G401.6 (cell line): ENCODE data around the gene MTIF3.
"Not testable (repeated sequence)": the region's sequence is repeated elsewhere in the genome, so short reads cannot be mapped to it uniquely, and the experiment has no call there.

Experiments used
- FAIRE-seq: peaks from 2 replicates; lab custom pipeline; 2012; peaks lifted over from hg19 to GRCh38; lab: Jason Lieb, UNC

MTIF3 gene

DNA sequence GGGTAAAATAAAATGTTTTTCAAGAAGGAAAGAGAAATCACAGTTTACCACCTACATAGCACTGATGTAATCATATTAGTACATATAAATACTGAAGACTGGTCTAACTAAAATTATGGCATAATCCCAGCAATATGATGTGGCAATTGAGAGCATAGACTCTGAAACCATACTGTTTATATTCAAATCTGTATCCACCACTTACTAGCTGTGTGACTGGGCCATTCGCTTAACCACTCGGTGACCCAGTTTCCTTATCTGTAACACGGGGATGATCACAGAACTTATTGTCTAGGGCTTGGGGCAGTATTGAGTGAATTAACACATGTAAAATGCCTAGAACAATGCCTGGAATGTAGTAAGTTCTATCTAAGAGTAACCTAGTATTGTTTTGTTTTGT lies 39.0 kb downstream of the MTIF3 start:
- no peak for FAIRE-seq

DNA sequence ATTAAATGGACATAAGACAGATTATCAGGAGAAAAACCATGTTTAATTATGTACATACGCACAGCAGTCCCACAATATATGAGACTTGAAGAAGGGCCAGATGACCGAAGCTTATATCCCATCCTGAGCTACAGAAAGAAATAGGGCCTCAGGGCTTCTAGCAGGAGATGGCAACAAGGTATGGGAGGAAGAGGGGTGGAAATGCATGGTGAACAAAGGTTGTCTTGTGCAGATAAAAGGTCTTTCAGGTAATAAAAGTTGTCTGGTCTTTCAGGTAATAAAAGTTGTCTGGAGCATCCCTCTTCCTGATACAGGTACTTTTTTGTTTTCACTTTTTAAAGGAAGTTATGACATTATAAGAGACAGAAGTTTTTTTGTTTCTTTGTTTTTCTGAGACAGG lies 41.4 kb downstream of the MTIF3 start:
- FAIRE-seq = no peak

DNA sequence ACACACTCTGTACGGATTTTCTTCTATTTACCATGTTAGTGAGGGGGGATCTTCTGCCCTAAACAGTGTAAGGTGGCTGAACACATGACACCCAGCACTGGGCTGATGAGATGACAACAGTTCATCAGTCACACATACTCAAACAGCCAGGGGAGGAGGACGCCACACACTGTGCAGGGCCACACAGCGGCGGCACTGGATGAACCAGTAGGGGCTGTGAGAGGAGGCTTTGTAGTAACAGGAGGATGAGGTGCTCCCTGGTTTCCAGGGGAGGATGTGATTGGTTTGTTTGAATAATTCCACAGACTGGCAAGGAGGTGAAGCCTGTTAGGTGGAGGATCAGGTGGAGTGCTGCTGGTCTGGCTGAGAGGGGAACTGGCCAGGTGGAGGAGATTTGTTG lies 42.3 kb downstream of the MTIF3 start:
- no peak for FAIRE-seq

DNA sequence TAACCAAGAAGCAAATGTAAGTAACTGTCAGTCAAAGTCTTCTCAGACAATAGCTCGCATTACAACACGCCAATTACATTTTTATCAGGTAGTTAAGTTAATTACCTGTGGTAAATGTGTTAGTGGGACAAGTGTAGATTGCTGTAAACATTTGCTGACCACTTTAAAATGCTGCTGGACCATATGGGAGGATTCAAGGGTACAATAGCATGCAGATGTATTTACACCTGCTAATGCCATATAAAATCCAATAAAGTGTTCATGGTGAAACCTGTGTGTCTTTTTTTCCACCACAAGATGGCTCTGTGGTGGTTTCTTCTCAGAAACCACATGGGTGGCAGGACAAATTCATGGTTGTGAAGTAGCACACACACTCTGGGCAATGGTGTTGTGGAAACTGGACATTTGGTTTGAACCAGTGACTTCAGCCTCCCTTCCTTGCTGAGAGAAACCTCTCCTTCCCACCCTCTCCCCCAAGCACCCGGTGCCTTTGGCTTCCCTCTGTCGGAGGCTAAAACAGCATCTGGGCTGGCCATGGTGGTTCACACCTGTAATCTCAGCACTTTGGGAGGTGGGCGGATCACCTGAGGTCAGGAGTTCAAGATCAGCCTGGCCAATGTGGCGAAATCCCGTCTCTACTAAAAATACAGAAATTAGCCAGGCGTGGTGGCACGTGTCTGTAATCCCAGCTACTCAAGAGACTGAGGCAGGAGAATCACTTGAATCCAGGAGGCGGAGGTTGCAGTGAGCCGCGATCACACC lies 44.0 kb downstream of the MTIF3 start:
- FAIRE-seq = no peak

DNA sequence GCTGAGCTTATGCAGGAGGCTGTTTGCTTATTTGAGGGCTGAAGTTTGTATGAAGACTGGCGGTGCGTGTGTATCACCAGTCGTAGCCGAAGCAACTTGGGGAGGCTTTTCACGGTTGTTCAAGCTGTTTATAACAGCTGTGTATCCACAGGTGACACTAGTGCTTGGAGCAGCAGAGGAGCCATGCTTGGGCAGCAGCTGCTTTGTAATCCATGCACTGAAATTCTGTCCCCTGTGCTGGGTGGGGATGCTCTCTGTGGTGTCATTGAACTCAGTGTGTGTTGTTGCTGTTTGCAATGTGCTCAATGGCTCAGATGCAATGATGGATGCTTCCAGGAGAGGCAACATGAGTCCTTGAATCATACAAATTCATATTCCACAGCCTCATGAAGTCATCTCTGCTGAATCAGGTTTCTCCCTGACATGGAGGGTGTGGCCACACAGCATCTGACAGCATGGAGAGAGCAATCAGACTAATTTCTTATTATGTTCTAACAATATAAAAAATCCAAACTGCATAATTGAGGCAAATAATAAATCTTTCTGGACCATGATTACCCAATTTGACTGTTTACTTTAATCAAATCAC lies 44.7 kb downstream of the MTIF3 start:
- no peak for FAIRE-seq

DNA sequence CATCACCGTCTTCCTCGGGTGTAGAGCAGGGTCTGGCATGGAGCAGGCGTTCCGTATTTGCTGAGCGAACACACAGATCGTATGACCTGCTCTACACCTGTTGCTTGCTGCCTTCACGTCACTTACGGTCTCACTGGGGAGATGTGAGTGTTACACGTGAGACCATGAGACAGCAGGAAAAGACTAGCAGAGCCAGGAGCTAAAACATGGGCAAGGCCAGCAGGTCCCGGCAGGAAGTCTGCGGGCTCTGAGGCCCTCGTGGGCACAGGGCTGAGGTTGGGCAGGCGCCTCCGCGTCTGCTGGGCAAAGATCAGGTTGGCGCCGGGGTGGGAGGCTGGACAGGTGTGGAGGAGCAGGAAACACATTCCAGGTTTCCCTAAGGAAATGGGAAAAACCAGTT lies 45.7 kb downstream of the MTIF3 start:
- no peak for FAIRE-seq

DNA sequence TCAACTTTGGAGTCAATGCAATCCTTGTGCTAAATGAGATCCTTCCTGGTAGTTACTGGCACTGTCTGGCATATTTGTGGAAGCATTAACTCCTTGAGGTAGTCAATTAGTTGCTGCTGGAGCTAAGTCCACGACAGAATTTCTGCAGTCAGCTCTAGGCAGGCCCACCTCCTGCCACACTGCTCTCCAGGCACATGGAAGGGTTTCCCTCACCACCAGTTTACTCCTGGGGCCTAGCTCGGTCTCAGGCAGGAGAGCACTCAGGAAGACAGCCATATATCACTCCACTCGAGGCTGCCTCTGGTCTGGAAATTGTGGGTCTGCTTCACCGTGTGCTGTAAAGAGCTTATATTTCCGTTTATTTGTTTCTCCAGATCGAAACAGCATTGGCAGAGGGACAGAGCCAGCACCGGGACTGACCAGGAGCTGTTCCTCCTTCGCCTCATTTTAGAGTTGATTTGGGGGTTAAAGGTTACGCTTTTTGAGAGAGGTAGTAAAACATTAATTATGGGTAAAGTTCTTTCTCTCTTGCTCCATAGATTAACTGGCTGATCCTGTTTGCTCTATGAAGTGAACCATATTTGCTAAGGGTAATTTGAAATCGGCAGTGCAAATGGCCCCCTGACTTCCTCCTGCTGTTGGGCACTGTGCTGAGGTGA lies 46.5 kb downstream of the MTIF3 start:
- no peak for FAIRE-seq

- no peak for FAIRE-seq
Observed at GRCh38 chr13:27403203-27403678, 47.1 kb downstream of the MTIF3 start.

- FAIRE-seq = no peak
Observed at GRCh38 chr13:27401210-27401609, 49.2 kb downstream of the MTIF3 start.

DNA sequence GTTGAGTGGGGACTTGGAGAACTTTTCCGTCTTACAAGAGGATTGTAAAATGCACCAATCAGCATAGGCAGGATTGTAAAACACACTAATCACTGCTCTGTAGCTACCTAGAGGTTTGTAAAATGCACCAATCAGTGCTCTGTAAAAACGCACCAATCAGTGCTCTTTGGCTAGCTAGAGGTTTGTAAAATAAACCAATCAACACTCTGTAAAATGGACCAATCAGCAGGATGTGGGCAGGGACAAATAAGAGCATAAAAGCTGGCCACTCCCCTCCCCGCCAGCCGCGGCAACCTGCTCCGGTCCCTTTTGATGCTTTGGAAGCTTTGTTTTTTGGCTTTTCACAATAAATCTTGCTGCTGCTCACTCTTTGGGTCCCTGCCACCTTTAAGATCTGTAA lies 50.0 kb downstream of the MTIF3 start:
- not testable (repeated sequence) for FAIRE-seq

DNA sequence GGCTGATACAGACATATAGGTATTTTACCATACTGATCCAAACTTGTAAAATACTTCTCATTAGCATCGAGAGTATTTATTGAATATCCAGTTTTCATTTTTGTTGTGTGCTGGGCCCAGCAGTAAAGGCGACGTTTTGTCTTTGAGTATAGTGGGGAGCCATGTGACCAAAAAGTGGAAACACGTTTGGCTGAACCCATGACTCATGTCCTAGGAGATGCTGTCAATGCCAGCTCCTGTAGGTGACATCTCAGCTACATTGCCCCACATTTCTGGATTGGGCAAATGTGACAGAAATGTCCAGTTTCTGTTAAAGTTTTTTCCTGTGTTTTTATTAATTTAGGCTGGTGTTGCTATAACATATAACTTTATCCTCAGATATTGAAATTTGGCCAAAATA lies 52.0 kb downstream of the MTIF3 start:
- FAIRE-seq = no peak

- FAIRE-seq = no peak
Observed at GRCh38 chr13:27396252-27396846, 54.0 kb downstream of the MTIF3 start.

DNA sequence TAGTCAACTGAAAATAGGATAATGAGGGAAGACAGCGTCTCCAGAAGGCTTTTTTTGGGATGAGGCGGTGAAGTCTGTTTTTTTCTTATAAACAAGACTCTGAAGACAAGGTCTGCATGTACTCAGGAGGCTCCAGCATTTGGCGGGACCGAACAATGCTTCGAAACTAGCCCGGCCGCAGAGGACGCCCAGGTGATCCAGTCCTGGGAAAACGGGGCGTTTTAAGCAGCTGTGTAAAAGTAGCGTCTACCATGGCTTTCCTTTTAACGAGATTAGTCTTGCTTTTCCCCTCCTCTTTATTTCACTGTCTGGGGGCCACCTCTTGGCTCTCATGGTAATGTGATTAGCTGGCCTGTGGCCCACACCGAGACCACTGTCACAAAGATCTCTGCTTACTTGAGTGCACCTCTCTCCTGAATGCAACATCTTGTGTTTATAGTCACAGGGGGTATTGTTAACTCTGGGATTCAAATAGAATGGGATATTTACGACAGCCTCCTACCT lies 55.3 kb downstream of the MTIF3 start:
- no peak for FAIRE-seq

GRCh38 chr13:27393101-27393500 lies 57.3 kb downstream of the MTIF3 start:
- FAIRE-seq = no peak

GRCh38 chr13:27391471-27391870 lies 58.9 kb downstream of the MTIF3 start:
- FAIRE-seq = no peak

DNA sequence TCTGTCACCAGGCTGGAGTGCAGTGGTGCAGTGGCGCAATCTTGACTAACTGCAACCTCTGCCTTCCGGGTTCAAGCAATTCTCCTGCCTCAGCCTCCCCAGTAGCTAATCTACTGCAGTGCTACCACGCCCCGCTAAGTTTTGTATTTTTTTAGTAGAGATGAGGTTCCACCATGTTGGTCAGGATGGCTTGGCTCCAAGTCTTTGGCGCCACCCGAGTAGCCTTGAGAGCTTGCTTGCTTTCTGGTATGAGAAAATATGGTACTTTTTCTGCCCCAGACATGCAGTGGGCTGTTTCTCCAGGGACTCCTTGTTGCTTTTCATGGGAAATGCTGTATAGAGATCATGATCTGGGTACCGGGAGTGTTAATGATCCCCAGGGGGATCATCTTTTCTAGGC lies 60.5 kb downstream of the MTIF3 start:
- no peak for FAIRE-seq

- FAIRE-seq = no peak
Observed at GRCh38 chr13:27388241-27388640, 62.1 kb downstream of the MTIF3 start.
